OCI-LY3 (cell line): Measurements from ENCODE around the gene DPCD.

Source experiments
- EZH2phosphoT487 ChIP-seq: fragments of 200-600 bp; shearing (Covaris generic); IDR thresholded peaks from 2 replicates; pipeline ENCODE4 v1.6.1; 2018; ENCODE audit warnings: antibody characterized with exemption, mixed run types, low read depth
- TF ChIP-seq, protein P1 (sequence below): fragments of 200-600, 300-600 bp; sonication (generic); IDR thresholded peaks from 2 replicates; pipeline ENCODE4 v1.5.1; 2014; ENCODE audit warnings: antibody characterized with exemption, low read length, low read depth

DNA sequence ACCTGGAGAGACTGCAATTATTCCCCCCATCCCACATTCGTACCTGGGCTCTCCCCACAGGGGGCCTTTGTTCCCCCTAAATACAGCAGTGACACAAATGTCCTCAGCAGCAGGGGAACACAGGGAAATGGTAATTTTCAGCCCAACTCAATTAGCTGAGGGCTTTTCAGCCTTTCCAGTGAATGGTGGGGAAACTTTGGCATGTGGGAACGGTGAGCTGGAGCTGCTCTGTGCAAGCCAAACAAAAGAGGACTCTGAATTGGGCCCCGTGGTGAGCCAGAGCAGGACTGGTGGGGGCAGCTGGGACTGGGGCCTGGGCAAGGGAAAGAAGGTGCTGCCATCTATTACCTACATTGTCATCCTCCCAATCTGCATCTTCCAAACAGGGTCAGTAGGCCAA lies 55.9 kb downstream of the DPCD start:
- TF ChIP-seq, protein P1, sequence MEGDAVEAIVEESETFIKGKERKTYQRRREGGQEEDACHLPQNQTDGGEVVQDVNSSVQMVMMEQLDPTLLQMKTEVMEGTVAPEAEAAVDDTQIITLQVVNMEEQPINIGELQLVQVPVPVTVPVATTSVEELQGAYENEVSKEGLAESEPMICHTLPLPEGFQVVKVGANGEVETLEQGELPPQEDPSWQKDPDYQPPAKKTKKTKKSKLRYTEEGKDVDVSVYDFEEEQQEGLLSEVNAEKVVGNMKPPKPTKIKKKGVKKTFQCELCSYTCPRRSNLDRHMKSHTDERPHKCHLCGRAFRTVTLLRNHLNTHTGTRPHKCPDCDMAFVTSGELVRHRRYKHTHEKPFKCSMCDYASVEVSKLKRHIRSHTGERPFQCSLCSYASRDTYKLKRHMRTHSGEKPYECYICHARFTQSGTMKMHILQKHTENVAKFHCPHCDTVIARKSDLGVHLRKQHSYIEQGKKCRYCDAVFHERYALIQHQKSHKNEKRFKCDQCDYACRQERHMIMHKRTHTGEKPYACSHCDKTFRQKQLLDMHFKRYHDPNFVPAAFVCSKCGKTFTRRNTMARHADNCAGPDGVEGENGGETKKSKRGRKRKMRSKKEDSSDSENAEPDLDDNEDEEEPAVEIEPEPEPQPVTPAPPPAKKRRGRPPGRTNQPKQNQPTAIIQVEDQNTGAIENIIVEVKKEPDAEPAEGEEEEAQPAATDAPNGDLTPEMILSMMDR = no peak
- TF ChIP-seq EZH2phosphoT487 = no peak
